ENCODE measurements around the gene MAST4. TPM values are rescaled to one million over a fixed set of nuclear protein-coding genes. Genes with fewer than 3 reads are reported as not detected.

Gene MAST4
- polyA plus RNA-seq, 1 donor (not counting 4 experiments of a cell fraction or from before 2014, with no cell fraction given) = 19.8 TPM

GRCh38 chr5:66554884-66555283 lies 41.3 kb upstream of the MAST4 start:
- Histone ChIP-seq H3K27me3 (ENCODE audit: control insufficient read depth, extremely low read depth, insufficient read depth, low read length) (no peaks in the 10 kb centered on the region), H3K79me2 (ENCODE audit: control insufficient read depth, insufficient read depth, low read length) (no peaks in the 10 kb centered on the region), H3K4me2 (ENCODE audit: control insufficient read depth, extremely low read depth, insufficient read depth, low read depth, low read length) (no peak overlapping the region), H3K36me3 (ENCODE audit: control insufficient read depth in 2 of 2, extremely low read depth in 1 of 2, insufficient read depth in 2 of 2, low read length in 2 of 2) (no peaks in the 10 kb centered on the region), H3K9ac (ENCODE audit: control insufficient read depth, extremely low read depth, insufficient read depth, low read length) (no peak overlapping the region), H3K4me1 (ENCODE audit: control insufficient read depth, extremely low read depth, insufficient read depth, low read length) (peaks cover 26% of the 10 kb centered on the region), H4K20me1 (ENCODE audit: control insufficient read depth, extremely low read depth, insufficient read depth, low read length) (no peaks in the 10 kb centered on the region), H3K9me1 (ENCODE audit: control insufficient read depth, extremely low read depth, insufficient read depth, low read length) (no peaks in the 10 kb centered on the region), H2AFZ (ENCODE audit: control insufficient read depth, low read length) (no peak overlapping the region), H3K9me3 (ENCODE audit: control insufficient read depth, low read depth, low read length) (peaks cover 2% of the 10 kb centered on the region), H3K27ac (ENCODE audit: control insufficient read depth, insufficient read depth, low read length) (peak overlapping the region; percentile 51), H3K4me3 (ENCODE audit: control insufficient read depth in 2 of 3, extremely low read depth in 1 of 3, insufficient read depth in 2 of 3, low read depth in 1 of 3, low read length in 3 of 3) (no peak overlapping the region)
- dilution Hi-C loops (cut with MboI; ENCODE audit: extremely low pct_ligation_motif_present, low sequenced_read_pairs) = no loop called here
- DNase-seq (ENCODE audit: low read depth, low spot score) = no peak
- peak; percentile 9 for FAIRE-seq
- TF ChIP-seq EZH2 (IDR thresholded peaks at IDR 0.05; ENCODE audit: low read length) (no peak), CTCF (optimal IDR thresholded peaks at IDR 0.05 in 1 of 3, IDR thresholded peaks at IDR 0.05 in 1 of 3, conservative IDR thresholded peaks at IDR 0.05 in 1 of 3; ENCODE audit: extremely low read depth in 1 of 3, insufficient read depth in 2 of 3, low read length in 3 of 3) (no peak)

GRCh38 chr5:66558560-66558959 lies 37.6 kb upstream of the MAST4 start:
- dilution Hi-C loops (cut with MboI; ENCODE audit: extremely low pct_ligation_motif_present, low sequenced_read_pairs) = no loop called here
- no peak for DNase-seq (ENCODE audit: low read depth, low spot score)

More at GRCh38 chr5:66558560-66558959, 37.6 kb upstream of the MAST4 start:
- H3K4me1 ChIP-seq (ENCODE audit: control insufficient read depth, extremely low read depth, insufficient read depth, low read length) = peaks cover 6% of the 10 kb centered on the region
- H3K9ac ChIP-seq (ENCODE audit: control insufficient read depth, extremely low read depth, insufficient read depth, low read length) = no peak overlapping the region
- H3K4me3 ChIP-seq (ENCODE audit: control insufficient read depth in 2 of 3, extremely low read depth in 1 of 3, insufficient read depth in 2 of 3, low read depth in 1 of 3, low read length in 3 of 3) = no peak overlapping the region
- H3K27me3 ChIP-seq (ENCODE audit: control insufficient read depth, extremely low read depth, insufficient read depth, low read length) = no peaks in the 10 kb centered on the region
- TF ChIP-seq EZH2 (IDR thresholded peaks at IDR 0.05; ENCODE audit: low read length) (no peak), CTCF (optimal IDR thresholded peaks at IDR 0.05 in 1 of 3, IDR thresholded peaks at IDR 0.05 in 1 of 3, conservative IDR thresholded peaks at IDR 0.05 in 1 of 3; ENCODE audit: extremely low read depth in 1 of 3, insufficient read depth in 2 of 3, low read length in 3 of 3) (no peak)
- FAIRE-seq = no peak
- H3K36me3 ChIP-seq (ENCODE audit: control insufficient read depth in 2 of 2, extremely low read depth in 1 of 2, insufficient read depth in 2 of 2, low read length in 2 of 2) = no peaks in the 10 kb centered on the region
- H3K4me2 ChIP-seq (ENCODE audit: control insufficient read depth, extremely low read depth, insufficient read depth, low read depth, low read length) = no peak overlapping the region
- no peak overlapping the region for H3K27ac ChIP-seq (ENCODE audit: control insufficient read depth, insufficient read depth, low read length)
- H4K20me1 ChIP-seq (ENCODE audit: control insufficient read depth, extremely low read depth, insufficient read depth, low read length) = no peaks in the 10 kb centered on the region
- H3K9me1 ChIP-seq (ENCODE audit: control insufficient read depth, extremely low read depth, insufficient read depth, low read length) = no peaks in the 10 kb centered on the region
- H3K79me2 ChIP-seq (ENCODE audit: control insufficient read depth, insufficient read depth, low read length) = no peaks in the 10 kb centered on the region
- H3K9me3 ChIP-seq (ENCODE audit: control insufficient read depth, low read depth, low read length) = peaks cover 2% of the 10 kb centered on the region
- H2AFZ ChIP-seq (ENCODE audit: control insufficient read depth, low read length) = no peak overlapping the region

Measured in keratinocyte (primary cell).